CD4-positive, alpha-beta T cell treated with Interleukin-6 for 4 hours (primary cell): ENCODE results near the gene CHST3.
"Not testable (repeated sequence)": the region's sequence is repeated elsewhere in the genome, so short reads cannot be mapped to it uniquely, and the experiment has no call there.

Experiments used
- DNase-seq: peaks from one replicate; pipeline ENCODE4 v3.0.0-alpha.2; 2020; ENCODE audit warnings: mixed read lengths

Gene CHST3

GRCh38 chr10:72012796-72013195, 48.6 kb downstream of the CHST3 start:
- no peak for DNase-seq

GRCh38 chr10:72013202-72013945, 49.2 kb downstream of the CHST3 start:
- no peak for DNase-seq

GRCh38 chr10:72014197-72014596, 50.0 kb downstream of the CHST3 start:
- DNase-seq = no peak

GRCh38 chr10:72014785-72015480, 50.7 kb downstream of the CHST3 start:
- DNase-seq = no peak

- no peak for DNase-seq
Observed at GRCh38 chr10:72015841-72016240, 51.6 kb downstream of the CHST3 start.

GRCh38 chr10:72016608-72017300, 52.6 kb downstream of the CHST3 start:
- DNase-seq = no peak

GRCh38 chr10:72019085-72019876, 55.1 kb downstream of the CHST3 start:
- no peak for DNase-seq

GRCh38 chr10:72020914-72021809, 57.0 kb downstream of the CHST3 start:
- no peak for DNase-seq

GRCh38 chr10:72022228-72022627, 58.0 kb downstream of the CHST3 start:
- no peak for DNase-seq

GRCh38 chr10:72024596-72024995, 60.4 kb downstream of the CHST3 start:
- no peak for DNase-seq

GRCh38 chr10:72025400-72025799, 61.2 kb downstream of the CHST3 start:
- DNase-seq = no peak

GRCh38 chr10:72025832-72026231, 61.6 kb downstream of the CHST3 start:
- no peak for DNase-seq

GRCh38 chr10:72026278-72027111, 62.3 kb downstream of the CHST3 start:
- DNase-seq = no peak

GRCh38 chr10:72027498-72027897, 63.3 kb downstream of the CHST3 start:
- no peak for DNase-seq

GRCh38 chr10:72029414-72029813, 65.2 kb downstream of the CHST3 start:
- no peak for DNase-seq

- no peak for DNase-seq
Observed at GRCh38 chr10:72030762-72031543, 66.8 kb downstream of the CHST3 start.

GRCh38 chr10:72031706-72032105, 67.5 kb downstream of the CHST3 start:
- no peak for DNase-seq

- DNase-seq = not testable (repeated sequence)
Observed at GRCh38 chr10:72032409-72033162, 68.4 kb downstream of the CHST3 start.

GRCh38 chr10:72034040-72034499, 69.9 kb downstream of the CHST3 start:
- DNase-seq = no peak
